ENCODE measurements around the gene COPS4. TPM values are rescaled to one million over a fixed set of nuclear protein-coding genes. Genes with fewer than 3 reads are reported as not detected.
"Not testable (repeated sequence)": the region's sequence is repeated elsewhere in the genome, so short reads cannot be mapped to it uniquely, and the experiment has no call there.

The COPS4 gene
- polyA plus RNA-seq, 1 donor from 2014 or later = 40.7 TPM

DNA sequence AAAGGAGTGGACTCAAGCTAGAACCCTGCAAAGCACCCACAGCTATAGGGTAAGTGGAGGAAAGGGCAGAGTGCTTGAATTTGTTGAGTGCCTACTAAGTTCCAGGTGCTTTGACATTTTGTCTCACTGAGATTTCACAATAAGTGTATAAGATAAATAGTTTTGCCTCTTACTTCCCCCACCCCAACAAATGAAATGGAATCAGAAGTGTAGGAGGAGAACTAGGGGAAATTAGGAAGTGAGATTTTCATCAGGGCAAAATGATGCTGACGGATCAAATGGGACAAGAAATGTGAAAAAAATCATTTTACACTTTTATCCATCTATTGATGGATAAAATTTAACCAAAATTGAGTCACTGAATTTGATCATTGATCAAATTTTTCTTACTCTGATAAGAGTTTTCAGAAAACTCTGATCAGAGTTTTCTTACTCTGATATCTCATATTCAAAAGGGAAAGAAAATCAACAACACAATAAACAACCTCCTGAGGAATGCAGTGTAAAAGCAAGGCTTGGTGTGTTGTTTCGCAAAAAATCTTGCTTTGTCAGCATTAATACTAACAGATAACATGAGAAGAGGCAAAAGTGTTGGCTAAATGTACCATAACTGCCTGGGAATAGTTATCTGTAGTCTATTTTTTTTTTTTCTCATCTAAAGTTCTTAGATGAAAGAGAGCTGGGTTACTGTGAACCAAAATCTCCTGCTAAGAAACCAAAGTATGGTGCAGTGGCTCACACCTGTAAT, 54.6 kb downstream of the COPS4 start:
- no peaks in the 10 kb centered on the region for H3K27me3 Mint-ChIP-seq
- no peaks in the 10 kb centered on the region for H3K9me3 Mint-ChIP-seq
- H3K27ac Mint-ChIP-seq = peak overlapping the region; percentile 60 to 73 (median 64)
- peaks cover 16 to 21% (median 17%) of the 10 kb centered on the region in 3 donors for H3K4me1 Mint-ChIP-seq
- no peak overlapping the region for H3K4me3 Mint-ChIP-seq
- H3K36me3 Mint-ChIP-seq = peaks cover 21% of the 10 kb centered on the region

DNA sequence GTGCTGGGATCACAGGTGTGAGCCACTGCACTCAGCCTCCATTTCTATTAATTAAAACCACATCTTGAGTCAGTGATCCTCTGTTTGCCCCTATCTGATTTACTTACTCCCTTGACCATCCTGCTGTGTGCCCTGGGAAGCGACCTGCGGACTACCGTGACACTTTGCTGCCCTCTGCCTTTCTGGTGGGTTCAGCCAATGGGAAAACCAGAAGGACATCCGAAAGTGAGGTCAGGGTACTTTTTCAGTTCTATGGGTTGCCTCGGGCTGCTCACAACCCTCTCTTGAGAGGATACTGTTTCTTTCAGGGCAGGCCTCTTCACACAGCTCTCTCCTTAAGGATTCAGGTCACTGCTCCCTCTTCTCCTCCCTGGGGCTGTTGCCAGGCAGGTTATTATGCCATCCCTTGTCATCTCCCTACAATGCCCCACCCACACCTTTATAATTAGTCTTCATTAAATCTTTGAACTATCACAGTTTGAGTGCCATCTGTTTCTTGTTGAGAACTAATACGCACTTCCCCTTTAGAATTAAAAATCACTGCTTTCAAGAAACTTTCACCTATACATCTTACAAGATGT, 58.2 kb downstream of the COPS4 start:
- no peaks in the 10 kb centered on the region for H3K27me3 Mint-ChIP-seq
- H3K36me3 Mint-ChIP-seq = peaks cover 19% of the 10 kb centered on the region
- H3K27ac Mint-ChIP-seq = peak overlapping the region in 2 of 3 donors; percentile 68 to 73
- no peaks in the 10 kb centered on the region for H3K9me3 Mint-ChIP-seq
- peaks cover 17 to 25% (median 22%) of the 10 kb centered on the region in 3 donors for H3K4me1 Mint-ChIP-seq
- no peak overlapping the region for H3K4me3 Mint-ChIP-seq

DNA sequence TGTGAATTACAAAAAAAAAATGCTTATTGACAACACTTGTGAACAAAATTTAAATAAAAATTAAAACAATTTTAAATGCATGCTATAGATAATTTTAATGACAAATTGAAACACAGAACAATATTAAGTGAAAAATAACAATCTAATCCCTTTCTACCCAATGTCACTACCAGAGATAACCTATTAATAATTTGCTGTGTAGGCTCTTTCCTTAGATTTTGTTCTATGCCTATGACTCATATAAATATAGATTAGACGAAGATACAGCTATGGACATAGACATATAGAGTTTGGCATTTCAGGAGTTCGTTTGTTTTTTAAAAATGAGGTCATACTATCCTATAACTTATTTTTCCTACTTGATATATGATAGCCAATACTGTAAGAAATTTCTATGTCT, 61.4 kb downstream of the COPS4 start:
- peaks cover 13% of the 10 kb centered on the region for H3K36me3 Mint-ChIP-seq
- H3K27ac Mint-ChIP-seq = no peak overlapping the region
- peaks cover 13 to 31% (median 29%) of the 10 kb centered on the region in 3 donors for H3K4me1 Mint-ChIP-seq
- no peaks in the 10 kb centered on the region for H3K9me3 Mint-ChIP-seq
- no peaks in the 10 kb centered on the region for H3K27me3 Mint-ChIP-seq
- no peak overlapping the region for H3K4me3 Mint-ChIP-seq

DNA sequence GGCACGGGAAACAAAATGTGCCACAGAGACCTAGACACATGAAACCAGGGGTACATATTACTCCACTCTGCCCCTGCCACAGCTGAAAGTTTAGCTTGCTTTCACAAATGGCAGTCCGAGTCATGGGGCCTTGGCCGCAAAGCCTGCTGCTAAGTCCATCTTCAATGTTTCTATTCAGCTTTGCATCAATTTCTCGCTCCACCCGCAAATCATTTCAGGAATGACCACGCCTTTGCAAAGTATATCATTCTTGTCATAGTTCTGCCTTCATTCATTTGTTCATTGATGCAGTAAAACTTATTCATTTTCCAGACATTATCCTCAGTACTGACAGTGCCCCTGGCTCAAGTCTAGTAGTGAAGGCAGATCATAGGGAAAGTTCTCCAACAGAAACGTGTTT, 70.0 kb downstream of the COPS4 start:
- Mint-ChIP-seq H3K36me3 (peaks cover 11% of the 10 kb centered on the region), H3K4me3 (peak overlapping the region in 3 of 4 donors; percentile 16 to 63 (median 61)), H3K27ac (peak overlapping the region; percentile 1 to 83 (median 32)), H3K9me3 (no peaks in the 10 kb centered on the region), H3K4me1 (peaks cover 26 to 44% (median 27%) of the 10 kb centered on the region in 3 donors), H3K27me3 (no peaks in the 10 kb centered on the region)

DNA sequence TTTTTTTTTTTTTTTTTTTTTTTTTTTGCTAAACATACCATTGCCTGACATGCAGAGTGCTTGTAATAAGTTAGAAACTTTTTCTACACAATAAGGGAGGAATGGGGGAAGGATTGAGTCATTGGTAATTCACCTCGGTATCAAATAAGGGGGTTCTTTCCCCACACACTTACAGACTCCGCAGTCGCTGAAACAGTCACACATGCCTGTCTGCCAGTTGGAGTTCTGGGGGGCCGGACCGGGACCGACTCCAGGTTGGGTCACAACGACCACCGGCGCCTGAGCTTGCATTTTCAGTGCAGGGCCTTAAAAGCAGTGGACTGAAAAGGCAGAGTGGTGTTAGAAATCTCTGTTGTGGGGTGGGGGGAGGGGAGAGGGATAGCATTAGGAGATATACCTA, 72.6 kb downstream of the COPS4 start:
- Mint-ChIP-seq H3K9me3 (no peaks in the 10 kb centered on the region), H3K27me3 (no peaks in the 10 kb centered on the region), H3K36me3 (peaks cover 8% of the 10 kb centered on the region), H3K4me1 (peaks cover 22 to 38% (median 32%) of the 10 kb centered on the region in 3 donors), H3K27ac (peak overlapping the region in 2 of 3 donors; percentile 93 to 99), H3K4me3 (peak overlapping the region; percentile 60 to 94 (median 78))

DNA sequence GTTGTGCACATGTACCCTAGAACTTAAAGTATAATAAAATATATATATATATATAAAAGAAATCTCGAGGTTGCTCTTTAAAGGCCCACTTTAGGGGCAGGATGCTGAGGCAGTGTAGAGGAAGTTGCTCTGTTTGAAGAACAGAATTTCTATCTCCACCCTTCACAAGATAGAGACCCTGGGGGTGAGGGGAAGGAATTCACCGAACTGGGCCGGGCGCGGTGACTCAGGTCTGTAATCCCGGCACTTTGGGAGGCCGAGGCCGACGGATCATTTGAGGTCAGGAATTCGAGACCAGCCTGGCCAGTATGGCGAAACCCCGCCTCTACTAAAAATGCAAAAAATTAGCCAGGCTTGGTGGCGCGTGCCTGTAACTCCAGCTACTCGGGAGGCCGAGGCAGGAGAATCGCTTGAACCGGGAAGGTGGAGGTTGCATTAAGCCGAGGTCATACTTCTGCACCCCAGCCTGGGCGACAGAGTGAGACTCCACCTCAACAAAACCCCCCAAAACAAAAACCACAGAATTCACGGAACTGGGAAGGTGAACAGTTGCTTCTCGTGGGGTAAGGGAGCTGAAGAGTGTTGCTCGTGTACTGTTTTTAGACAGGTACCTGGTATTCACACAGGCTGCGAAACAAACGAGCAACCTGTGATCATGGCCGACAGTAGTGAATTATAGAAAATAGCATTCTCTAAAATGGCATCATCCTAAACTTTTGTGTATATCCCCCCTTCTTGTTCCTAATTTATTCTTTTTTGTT, 73.3 kb downstream of the COPS4 start:
- H3K9me3 Mint-ChIP-seq = no peaks in the 10 kb centered on the region
- peak overlapping the region; percentile 93 to 99 (median 98) for H3K27ac Mint-ChIP-seq
- peak overlapping the region; percentile 94 to 98 (median 96) for H3K4me3 Mint-ChIP-seq
- H3K4me1 Mint-ChIP-seq = peaks cover 22 to 38% (median 32%) of the 10 kb centered on the region in 3 donors
- H3K36me3 Mint-ChIP-seq = peaks cover 8% of the 10 kb centered on the region
- H3K27me3 Mint-ChIP-seq = no peaks in the 10 kb centered on the region

DNA sequence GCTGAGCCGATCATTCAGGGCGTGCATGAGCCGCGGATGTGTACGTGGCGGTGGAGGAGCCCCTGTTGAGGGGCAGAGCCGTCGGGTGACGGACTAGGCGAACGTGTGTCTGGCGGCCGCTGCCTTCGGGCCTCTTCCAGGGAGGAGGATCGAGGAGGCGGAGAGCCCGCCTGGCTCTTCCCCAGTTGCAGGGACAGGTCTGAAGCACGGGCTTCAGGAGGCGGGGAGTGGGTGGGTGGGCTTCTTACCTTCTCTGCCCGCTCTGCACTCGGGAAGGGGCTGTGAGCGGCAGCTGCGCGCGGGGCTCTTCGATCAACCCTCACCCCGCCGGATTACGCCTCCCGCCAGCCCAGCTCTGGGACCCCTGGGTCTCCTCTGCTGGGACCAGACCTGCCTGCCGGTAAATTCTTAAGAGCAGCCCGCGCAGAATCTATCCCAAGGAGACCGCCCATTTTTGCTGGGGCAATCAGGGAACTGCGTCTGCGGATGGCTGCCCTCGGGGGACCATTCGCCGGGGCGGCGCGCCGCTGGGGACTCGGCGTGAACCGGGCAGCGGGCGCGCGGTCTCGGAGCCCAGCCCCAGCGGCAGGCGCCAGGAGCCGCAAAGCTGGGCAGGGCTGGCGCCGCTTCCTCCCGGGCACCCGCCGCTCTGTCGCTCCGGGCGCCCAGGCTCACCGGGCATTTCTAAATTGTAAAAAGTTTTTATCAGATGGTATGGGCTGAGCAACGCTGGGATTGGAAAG, 74.7 kb downstream of the COPS4 start:
- peaks cover 22 to 34% (median 28%) of the 10 kb centered on the region in 3 donors for H3K4me1 Mint-ChIP-seq

DNA sequence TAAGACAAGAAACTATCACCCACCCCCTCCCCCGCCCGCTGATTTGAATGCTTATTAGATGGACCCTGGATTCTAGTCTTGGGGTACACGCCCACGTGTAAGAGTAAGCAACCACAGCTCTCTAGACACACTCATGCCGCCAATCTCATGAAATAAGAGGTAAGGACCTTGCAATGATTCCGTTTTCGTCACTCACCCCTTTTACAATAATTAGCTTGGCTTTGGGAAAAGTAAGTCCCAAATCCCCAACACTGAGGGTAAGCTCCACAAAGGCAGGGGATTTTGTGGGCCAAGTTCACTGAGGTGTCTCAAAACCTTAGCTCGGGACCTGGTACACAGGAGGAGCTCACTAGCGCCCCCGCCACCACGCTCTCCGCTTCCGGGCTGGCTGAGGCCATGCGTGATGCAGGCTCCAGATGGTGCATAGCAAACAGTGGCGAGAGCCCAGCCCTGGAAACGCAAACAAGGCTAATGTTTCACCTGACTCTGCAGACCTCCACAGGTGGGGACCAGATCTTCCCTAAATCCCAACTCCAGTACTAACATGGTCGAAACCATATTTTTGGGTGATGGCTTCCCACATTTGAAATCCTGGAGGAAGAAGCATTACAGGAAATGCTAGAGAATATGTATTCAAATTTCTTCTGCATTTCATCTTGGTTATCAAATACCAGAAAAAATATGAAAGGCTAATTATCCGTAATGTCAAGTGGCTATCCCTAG, 75.4 kb downstream of the COPS4 start:
- Mint-ChIP-seq H3K36me3 (peaks cover 2% of the 10 kb centered on the region), H3K9me3 (no peaks in the 10 kb centered on the region), H3K27ac (peak overlapping the region; percentile 93 to 98 (median 98)), H3K27me3 (no peaks in the 10 kb centered on the region), H3K4me3 (peak overlapping the region; percentile 94 to 98 (median 96)), H3K4me1 (peaks cover 16 to 32% (median 29%) of the 10 kb centered on the region in 3 donors)

More for the DNA sequence above, 74.7 kb downstream of the COPS4 start:
- H3K27ac Mint-ChIP-seq = peak overlapping the region; percentile 93 to 99 (median 98)
- peaks cover 5% of the 10 kb centered on the region for H3K36me3 Mint-ChIP-seq
- H3K4me3 Mint-ChIP-seq = peak overlapping the region; percentile 94 to 98 (median 96)
- no peaks in the 10 kb centered on the region for H3K27me3 Mint-ChIP-seq
- no peaks in the 10 kb centered on the region for H3K9me3 Mint-ChIP-seq

DNA sequence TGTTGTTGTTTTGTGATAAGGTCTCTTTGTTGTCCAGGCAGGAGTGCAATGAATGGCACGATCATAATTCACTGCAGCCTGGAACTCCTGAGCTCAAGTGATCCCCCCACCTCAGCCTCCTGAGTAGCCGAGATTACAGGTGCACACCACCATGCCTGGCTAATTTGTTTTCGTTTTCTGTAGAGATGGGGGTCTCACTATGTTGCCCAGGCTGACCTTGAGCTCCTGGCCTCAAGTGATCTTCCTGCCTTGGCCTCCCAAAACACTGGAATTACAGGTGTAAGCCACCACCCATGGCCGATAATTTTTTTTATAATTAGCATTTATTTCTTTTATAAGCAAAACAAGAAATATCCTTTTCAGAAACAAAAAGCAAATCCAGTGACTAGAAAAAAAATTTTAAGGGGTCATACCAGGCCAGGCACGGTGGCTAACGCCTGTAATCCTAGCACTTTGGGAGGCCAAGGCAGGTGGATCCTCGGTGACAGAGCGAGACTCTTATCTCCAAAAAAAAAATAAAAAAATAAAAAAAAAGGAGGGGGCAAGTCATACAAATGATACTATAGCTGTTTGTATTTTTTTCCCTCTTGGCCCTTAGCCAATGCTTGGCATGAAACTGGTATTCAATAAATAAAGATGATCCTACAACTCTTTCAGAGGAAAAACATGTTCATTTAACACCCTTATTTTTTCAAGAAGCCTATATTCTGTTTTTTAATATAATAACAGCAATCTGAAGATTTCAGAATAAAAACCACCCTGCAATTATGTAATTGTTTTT, 76.2 kb downstream of the COPS4 start:
- no peaks in the 10 kb centered on the region for H3K27me3 Mint-ChIP-seq
- no peaks in the 10 kb centered on the region for H3K36me3 Mint-ChIP-seq
- H3K9me3 Mint-ChIP-seq = no peaks in the 10 kb centered on the region
- peaks cover 15 to 32% (median 30%) of the 10 kb centered on the region in 3 donors for H3K4me1 Mint-ChIP-seq
- peak overlapping the region; percentile 93 to 98 (median 98) for H3K27ac Mint-ChIP-seq
- H3K4me3 Mint-ChIP-seq = peak overlapping the region; percentile 94 to 98 (median 96)

DNA sequence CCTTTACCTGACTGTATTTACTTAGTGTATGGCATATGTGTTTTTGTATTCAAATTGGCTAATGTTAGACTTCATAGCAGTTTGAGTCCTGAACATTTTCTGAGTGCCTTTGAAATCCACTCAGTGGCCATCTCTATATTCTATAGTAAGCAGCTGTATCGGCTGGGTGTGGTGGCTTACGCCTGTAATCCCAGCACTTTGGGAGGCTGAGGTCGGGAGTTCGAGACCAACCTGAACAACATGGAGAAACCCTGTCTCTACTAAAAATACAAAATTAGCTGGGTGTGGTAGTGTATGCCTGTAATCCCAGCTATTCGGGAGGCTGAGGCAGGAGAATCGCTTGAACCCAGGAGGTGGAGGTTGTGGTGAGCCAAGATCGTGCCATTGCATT, 76.8 kb downstream of the COPS4 start:
- not testable (repeated sequence) for H3K9me3 Mint-ChIP-seq, H3K27me3 Mint-ChIP-seq, H3K36me3 Mint-ChIP-seq
- H3K4me1 Mint-ChIP-seq = peaks cover 15 to 30% (median 29%) of the 10 kb centered on the region in 3 donors
- H3K27ac Mint-ChIP-seq = peak overlapping the region; percentile 34 to 98 (median 80)
- peak overlapping the region; percentile 76 to 98 (median 86) for H3K4me3 Mint-ChIP-seq

DNA sequence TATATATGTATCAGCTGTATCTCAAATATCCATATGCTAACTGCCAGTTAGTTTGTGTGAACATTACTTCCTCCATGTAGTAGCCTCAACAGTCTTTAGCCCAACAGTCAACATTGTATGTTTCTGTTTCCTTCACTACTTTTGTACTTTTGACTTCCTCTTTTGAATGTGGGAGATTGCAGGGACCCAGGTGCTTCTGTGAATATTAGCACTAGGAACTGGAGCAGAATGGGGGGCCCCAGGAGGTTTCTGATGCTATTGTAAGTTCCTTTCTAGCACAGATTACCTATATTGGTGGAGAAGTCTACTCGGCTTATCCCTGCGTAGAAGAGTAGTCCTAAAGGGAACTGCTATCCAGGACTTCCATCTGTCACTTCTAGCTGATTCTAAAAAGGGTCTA, 77.2 kb downstream of the COPS4 start:
- Mint-ChIP-seq H3K27ac (peak overlapping the region; percentile 34 to 87 (median 85)), H3K9me3 (no peaks in the 10 kb centered on the region), H3K4me1 (peaks cover 15 to 30% (median 29%) of the 10 kb centered on the region in 3 donors), H3K36me3 (no peaks in the 10 kb centered on the region), H3K4me3 (peak overlapping the region; percentile 76 to 99 (median 96)), H3K27me3 (no peaks in the 10 kb centered on the region)

DNA sequence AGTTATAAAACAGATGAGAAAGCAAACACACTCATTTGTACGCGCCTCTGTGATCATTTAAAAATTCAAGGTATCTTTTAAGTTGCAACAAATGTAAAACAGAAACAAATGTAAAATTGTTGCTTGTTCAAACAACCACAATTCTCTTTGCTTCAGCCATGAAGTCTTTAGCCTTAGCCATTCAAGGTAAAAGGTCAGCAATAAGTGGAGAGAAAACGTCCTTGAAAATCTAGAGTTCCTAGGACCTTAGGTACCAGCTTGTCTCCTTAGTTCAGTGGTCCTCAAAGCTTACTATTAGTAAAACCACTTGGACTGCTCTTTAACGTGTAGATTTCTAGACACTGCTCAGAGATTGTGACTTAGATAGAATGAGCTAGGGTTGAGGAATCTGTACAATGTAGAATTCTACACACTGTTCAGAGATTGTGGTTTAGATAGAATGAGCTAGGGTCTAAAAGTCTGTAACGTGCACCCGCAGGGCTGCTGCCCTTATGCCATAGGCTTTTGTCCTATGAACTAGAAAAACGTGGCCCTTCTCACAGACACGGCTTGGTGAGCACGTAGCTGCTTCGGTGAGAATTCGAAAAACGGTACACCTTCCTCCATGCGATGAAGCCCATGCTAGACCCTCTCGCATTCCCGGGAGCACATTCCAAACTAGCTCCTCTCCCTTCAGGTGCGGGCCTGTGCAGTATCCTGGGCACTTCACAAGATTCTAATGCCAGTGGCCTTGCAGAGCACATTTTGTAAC, 77.9 kb downstream of the COPS4 start:
- Mint-ChIP-seq H3K4me1 (peaks cover 18 to 32% (median 31%) of the 10 kb centered on the region in 3 donors), H3K9me3 (no peaks in the 10 kb centered on the region), H3K4me3 (peak overlapping the region; percentile 76 to 99 (median 96)), H3K27me3 (no peaks in the 10 kb centered on the region), H3K36me3 (peaks cover 2% of the 10 kb centered on the region), H3K27ac (peak overlapping the region; percentile 34 to 87 (median 85))

DNA sequence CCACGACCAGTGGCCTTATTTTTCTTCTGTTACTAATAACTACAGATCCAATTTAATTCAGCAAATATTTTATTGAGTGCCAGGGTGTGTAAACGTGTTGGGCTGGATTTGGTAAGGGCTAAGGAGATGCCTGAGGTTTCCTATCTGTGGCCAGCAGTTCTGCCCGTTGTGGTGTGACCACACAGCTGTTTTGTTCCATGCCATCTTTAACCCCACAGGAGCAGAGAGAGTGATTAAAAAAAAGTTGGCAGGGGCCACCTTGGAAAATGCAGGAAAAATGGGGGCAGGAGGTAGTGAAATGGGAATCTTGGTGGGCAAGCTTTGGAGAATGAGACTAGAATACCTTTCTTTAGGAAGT, 78.4 kb downstream of the COPS4 start:
- peaks cover 19 to 29% (median 28%) of the 10 kb centered on the region in 3 donors for H3K4me1 Mint-ChIP-seq
- H3K27ac Mint-ChIP-seq = peak overlapping the region; percentile 34 to 87 (median 85)
- no peaks in the 10 kb centered on the region for H3K27me3 Mint-ChIP-seq
- H3K9me3 Mint-ChIP-seq = no peaks in the 10 kb centered on the region
- H3K36me3 Mint-ChIP-seq = peaks cover 3% of the 10 kb centered on the region
- H3K4me3 Mint-ChIP-seq = peak overlapping the region; percentile 76 to 99 (median 96)

Data from IgD-negative memory B cell (primary cell).